HEK293 (cell line): ENCODE data around the gene PLXNA3.

Experiments used
- CTCF ChIA-PET: fragments of 350-600 bp; formaldehyde crosslinking; extraction: SDS; loops from one replicate; lab custom pipeline; 2021; ENCODE audit warnings: antibody characterized with exemption; lab: Yijun Ruan, JAX
- POLR2A ChIA-PET: fragments of 300-600 bp; formaldehyde crosslinking; extraction: SDS; loops from one replicate; lab custom pipeline; 2020; ENCODE audit warnings: antibody characterized with exemption, inconsistent platforms; lab: Yijun Ruan, JAX
- H3K27ac ChIP-seq: fragments of 200-500 bp; sonication (Bioruptor generic); 2 replicates; pipeline ENCODE4 v1.5.1; 2014; ENCODE audit warnings: low read depth, low read length, control low read depth, inconsistent platforms; ENCODE audit errors: extremely low read depth
- H3K36me3 ChIP-seq, 2 experiments: fragments of 200-500 bp in 1 of 2; sonication (Bioruptor generic) in 1 of 2; 1 replicate in 1 of 2; 2 replicates in 1 of 2; pipeline ENCODE4 v1.5.1; 2014 to 2017; ENCODE audit warnings: inconsistent platforms in 2 of 2, low read length in 2 of 2; ENCODE audit not compliant: control insufficient read depth in 2 of 2, insufficient read depth in 1 of 2
- H3K4me1 ChIP-seq: fragments of 200-500 bp; sonication (Bioruptor generic); 2 replicates; pipeline ENCODE4 v1.5.1; 2014; ENCODE audit warnings: mild to moderate bottlenecking, low read length, inconsistent platforms; ENCODE audit not compliant: control insufficient read depth, insufficient read depth
- H3K4me3 ChIP-seq: 2 replicates; pipeline ENCODE4 v1.5.1; 2011; ENCODE audit warnings: low read depth, mild to moderate bottlenecking, control low read depth, low read length, moderate library complexity
- H3K9me3 ChIP-seq: fragments of 200-500 bp; sonication (Bioruptor generic); 2 replicates; pipeline ENCODE4 v1.5.1; 2014; ENCODE audit warnings: low read depth, low read length, inconsistent platforms; ENCODE audit not compliant: control insufficient read depth, insufficient read depth
- ZBTB7A ChIP-seq: fragments of 450-650 bp; formaldehyde crosslinking; IDR thresholded peaks from 2 replicates; pipeline ENCODE4 v1.5.1; 2016; ENCODE audit warnings: low read depth, missing biosample characterization, missing genetic modification characterization
- ZFHX2 ChIP-seq: fragments of 450-650 bp; formaldehyde crosslinking; conservative IDR thresholded peaks from 2 replicates; pipeline ENCODE4 v1.5.1; 2016; ENCODE audit warnings: missing biosample characterization, missing genetic modification characterization
- ZNF549 ChIP-seq: fragments of 450-650 bp; IDR thresholded peaks from 2 replicates; pipeline ENCODE4 v1.5.1; 2018; ENCODE audit warnings: missing biosample characterization, missing genetic modification characterization, mild to moderate bottlenecking, inconsistent platforms, moderate library complexity
- TF ChIP-seq, protein P1 (sequence below): fragments of 450-650 bp; formaldehyde crosslinking; conservative IDR thresholded peaks from 2 replicates; pipeline ENCODE4 v1.5.1; 2016; ENCODE audit warnings: low read depth, missing biosample characterization, missing genetic modification characterization
- TF ChIP-seq, protein P2 (sequence below): fragments of 450-650 bp; formaldehyde crosslinking; IDR thresholded peaks from 2 replicates; pipeline ENCODE4 v1.5.1; 2016; ENCODE audit warnings: missing biosample characterization, missing genetic modification characterization, low read depth
- TF ChIP-seq, protein P3 (sequence below): fragments of 450-650 bp; formaldehyde crosslinking; IDR thresholded peaks from 2 replicates; pipeline ENCODE4 v1.5.1; 2016; ENCODE audit warnings: missing biosample characterization, missing genetic modification characterization
- TF ChIP-seq, protein P4 (sequence below): fragments of 450-650 bp; formaldehyde crosslinking; IDR thresholded peaks from 2 replicates; pipeline ENCODE4 v1.5.1; 2016; ENCODE audit warnings: missing biosample characterization, missing genetic modification characterization

PLXNA3 gene

DNA sequence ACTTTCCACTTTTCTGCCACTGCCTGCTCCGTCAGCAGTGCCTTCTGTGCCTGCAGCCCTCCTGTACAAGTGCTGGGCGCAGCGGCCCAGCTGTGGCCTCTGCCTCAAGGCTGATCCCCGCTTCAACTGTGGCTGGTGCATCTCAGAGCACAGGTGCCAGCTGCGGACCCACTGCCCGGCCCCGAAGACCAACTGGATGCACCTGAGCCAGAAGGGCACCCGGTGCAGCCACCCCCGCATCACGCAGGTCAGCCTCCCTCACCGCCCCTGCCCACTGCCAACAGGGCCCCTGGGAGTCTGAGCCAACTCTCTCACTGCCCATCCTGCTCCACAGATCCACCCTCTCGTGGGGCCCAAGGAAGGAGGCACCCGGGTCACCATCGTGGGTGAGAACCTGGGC lies 7.5 kb downstream of the PLXNA3 start (continued):
- TF ChIP-seq, protein P1, sequence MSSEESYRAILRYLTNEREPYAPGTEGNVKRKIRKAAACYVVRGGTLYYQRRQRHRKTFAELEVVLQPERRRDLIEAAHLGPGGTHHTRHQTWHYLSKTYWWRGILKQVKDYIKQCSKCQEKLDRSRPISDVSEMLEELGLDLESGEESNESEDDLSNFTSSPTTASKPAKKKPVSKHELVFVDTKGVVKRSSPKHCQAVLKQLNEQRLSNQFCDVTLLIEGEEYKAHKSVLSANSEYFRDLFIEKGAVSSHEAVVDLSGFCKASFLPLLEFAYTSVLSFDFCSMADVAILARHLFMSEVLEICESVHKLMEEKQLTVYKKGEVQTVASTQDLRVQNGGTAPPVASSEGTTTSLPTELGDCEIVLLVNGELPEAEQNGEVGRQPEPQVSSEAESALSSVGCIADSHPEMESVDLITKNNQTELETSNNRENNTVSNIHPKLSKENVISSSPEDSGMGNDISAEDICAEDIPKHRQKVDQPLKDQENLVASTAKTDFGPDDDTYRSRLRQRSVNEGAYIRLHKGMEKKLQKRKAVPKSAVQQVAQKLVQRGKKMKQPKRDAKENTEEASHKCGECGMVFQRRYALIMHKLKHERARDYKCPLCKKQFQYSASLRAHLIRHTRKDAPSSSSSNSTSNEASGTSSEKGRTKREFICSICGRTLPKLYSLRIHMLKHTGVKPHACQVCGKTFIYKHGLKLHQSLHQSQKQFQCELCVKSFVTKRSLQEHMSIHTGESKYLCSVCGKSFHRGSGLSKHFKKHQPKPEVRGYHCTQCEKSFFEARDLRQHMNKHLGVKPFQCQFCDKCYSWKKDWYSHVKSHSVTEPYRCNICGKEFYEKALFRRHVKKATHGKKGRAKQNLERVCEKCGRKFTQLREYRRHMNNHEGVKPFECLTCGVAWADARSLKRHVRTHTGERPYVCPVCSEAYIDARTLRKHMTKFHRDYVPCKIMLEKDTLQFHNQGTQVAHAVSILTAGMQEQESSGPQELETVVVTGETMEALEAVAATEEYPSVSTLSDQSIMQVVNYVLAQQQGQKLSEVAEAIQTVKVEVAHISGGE (tag by site-specific recombination), result no peak
- no peak for TF ChIP-seq ZBTB7A
- TF ChIP-seq, protein P2, sequence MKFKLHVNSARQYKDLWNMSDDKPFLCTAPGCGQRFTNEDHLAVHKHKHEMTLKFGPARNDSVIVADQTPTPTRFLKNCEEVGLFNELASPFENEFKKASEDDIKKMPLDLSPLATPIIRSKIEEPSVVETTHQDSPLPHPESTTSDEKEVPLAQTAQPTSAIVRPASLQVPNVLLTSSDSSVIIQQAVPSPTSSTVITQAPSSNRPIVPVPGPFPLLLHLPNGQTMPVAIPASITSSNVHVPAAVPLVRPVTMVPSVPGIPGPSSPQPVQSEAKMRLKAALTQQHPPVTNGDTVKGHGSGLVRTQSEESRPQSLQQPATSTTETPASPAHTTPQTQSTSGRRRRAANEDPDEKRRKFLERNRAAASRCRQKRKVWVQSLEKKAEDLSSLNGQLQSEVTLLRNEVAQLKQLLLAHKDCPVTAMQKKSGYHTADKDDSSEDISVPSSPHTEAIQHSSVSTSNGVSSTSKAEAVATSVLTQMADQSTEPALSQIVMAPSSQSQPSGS (tag by site-specific recombination), result no peak

DNA sequence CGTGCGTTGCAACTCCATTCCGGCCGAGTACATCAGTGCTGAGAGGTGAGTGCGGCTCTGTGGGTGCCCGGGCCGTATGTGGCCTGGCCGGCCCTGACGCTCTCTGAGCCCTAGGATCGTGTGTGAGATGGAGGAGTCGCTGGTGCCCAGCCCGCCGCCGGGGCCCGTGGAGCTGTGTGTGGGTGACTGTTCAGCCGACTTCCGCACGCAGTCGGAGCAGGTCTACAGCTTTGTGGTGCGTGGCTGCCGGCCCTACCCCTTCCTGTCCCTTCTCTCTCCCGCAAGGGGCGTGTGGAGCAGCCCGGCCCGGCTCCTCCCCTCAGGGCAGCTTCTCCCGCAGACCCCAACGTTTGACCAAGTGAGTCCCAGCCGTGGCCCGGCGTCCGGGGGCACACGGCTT lies 8.0 kb downstream of the PLXNA3 start:
- no peak for TF ChIP-seq ZFHX2 (tag by site-specific recombination)
- Histone ChIP-seq H3K36me3 (peaks cover 0 to 97% of the 10 kb centered on the region in 2 experiments; a peak in 1 of 3 replicates), H3K4me3 (no peak overlapping the region), H3K27ac (no peak overlapping the region), H3K9me3 (no peaks in the 10 kb centered on the region), H3K4me1 (no peaks in the 10 kb centered on the region)
- POLR2A ChIA-PET, result interaction anchor here (0.9 kb wide), 1 partner anchor 13 kb away, joined by 4 read pairs; no protein-coding TSS in a partner anchor
- CTCF ChIA-PET, result no interaction called here

DNA sequence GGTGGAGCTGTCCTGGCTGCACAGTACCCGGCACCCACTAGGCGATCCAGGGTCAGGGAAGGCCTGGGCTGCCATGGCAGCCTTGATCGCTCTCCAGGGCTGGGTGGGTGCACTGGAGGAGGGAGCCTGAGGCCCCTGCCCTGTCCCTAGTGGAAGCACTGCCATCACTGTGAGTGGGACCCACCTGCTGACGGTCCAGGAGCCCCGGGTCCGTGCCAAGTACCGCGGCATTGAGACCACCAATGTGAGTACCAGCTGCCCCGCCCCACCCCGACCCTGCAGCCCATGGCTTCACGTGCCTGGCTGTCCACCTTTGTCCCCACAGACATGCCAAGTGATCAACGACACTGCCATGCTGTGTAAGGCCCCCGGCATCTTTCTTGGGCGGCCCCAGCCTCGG lies 8.8 kb downstream of the PLXNA3 start:
- no peaks in the 10 kb centered on the region for H3K9me3 ChIP-seq
- H3K4me1 ChIP-seq, result no peaks in the 10 kb centered on the region
- no peak for TF ChIP-seq ZNF549
- TF ChIP-seq, protein P3, sequence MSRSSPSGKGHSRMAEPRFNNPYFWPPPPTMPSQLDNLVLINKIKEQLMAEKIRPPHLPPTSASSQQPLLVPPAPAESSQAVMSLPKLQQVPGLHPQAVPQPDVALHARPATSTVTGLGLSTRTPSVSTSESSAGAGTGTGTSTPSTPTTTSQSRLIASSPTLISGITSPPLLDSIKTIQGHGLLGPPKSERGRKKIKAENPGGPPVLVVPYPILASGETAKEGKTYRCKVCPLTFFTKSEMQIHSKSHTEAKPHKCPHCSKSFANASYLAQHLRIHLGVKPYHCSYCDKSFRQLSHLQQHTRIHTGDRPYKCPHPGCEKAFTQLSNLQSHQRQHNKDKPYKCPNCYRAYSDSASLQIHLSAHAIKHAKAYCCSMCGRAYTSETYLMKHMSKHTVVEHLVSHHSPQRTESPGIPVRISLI (tag by site-specific recombination), result no peak
- H3K27ac ChIP-seq, result no peak overlapping the region
- peaks cover 0 to 97% of the 10 kb centered on the region in 2 experiments; a peak in 1 of 3 replicates for H3K36me3 ChIP-seq
- CTCF ChIA-PET, result no interaction called here
- POLR2A ChIA-PET, result interaction anchor here (0.6 kb wide), 1 partner anchor 24 kb away, joined by 3 read pairs; no protein-coding TSS in a partner anchor
- H3K4me3 ChIP-seq, result no peak overlapping the region

DNA sequence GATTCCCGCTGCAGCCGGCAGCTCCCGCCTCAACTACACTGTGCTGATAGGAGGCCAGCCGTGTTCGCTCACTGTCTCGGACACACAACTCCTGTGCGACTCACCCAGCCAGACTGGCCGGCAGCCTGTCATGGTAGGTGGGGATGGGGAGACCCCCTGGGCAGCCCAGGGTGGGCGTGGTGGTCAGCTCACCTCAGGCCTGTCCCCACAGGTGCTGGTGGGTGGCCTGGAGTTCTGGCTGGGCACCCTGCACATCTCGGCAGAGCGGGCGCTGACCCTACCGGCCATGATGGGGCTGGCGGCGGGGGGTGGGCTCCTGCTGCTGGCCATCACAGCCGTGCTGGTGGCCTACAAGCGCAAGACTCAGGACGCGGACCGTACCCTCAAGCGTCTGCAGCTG lies 9.5 kb downstream of the PLXNA3 start:
- no peaks in the 10 kb centered on the region for H3K9me3 ChIP-seq
- CTCF ChIA-PET, result interaction anchor here (0.5 kb wide), 1 partner anchor 522 kb away, joined by 4 read pairs; no protein-coding TSS in a partner anchor
- TF ChIP-seq, protein P4, sequence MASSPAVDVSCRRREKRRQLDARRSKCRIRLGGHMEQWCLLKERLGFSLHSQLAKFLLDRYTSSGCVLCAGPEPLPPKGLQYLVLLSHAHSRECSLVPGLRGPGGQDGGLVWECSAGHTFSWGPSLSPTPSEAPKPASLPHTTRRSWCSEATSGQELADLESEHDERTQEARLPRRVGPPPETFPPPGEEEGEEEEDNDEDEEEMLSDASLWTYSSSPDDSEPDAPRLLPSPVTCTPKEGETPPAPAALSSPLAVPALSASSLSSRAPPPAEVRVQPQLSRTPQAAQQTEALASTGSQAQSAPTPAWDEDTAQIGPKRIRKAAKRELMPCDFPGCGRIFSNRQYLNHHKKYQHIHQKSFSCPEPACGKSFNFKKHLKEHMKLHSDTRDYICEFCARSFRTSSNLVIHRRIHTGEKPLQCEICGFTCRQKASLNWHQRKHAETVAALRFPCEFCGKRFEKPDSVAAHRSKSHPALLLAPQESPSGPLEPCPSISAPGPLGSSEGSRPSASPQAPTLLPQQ (tag by site-specific recombination), result no peak
- POLR2A ChIA-PET, result interaction anchor here (1.5 kb wide), 1 partner anchor 8 kb away, joined by 4 read pairs; no protein-coding TSS in a partner anchor
- no peak overlapping the region for H3K4me3 ChIP-seq
- no peak overlapping the region for H3K27ac ChIP-seq
- H3K36me3 ChIP-seq, result peaks cover 0 to 97% of the 10 kb centered on the region in 2 experiments; a peak in 1 of 3 replicates
- no peaks in the 10 kb centered on the region for H3K4me1 ChIP-seq
